NB4 (cell line): Measurements from ENCODE around the gene DOP1A.

Source experiments
- DNase-seq: peaks from one replicate; pipeline ENCODE4 v3.0.0; 2010; ENCODE audit warnings: low read depth
- H3K4me3 ChIP-seq: one replicate; pipeline ENCODE4 v1.5.1; 2011; ENCODE audit warnings: mild to moderate bottlenecking, low read depth, low read length, moderate library complexity
- MAX ChIP-seq: IDR thresholded peaks from 2 replicates; pipeline ENCODE4 v1.6.1; 2011; ENCODE audit warnings: low read depth, low read length
- MYC ChIP-seq: IDR thresholded peaks from 2 replicates; pipeline ENCODE4 v1.6.1; 2011; ENCODE audit warnings: low read depth, low read length
- POLR2A ChIP-seq: IDR thresholded peaks from 2 replicates; pipeline ENCODE4 v1.6.1; 2011; ENCODE audit warnings: mild to moderate bottlenecking; ENCODE audit not compliant: insufficient read length; ENCODE audit errors: extremely low read depth
- TF ChIP-seq, protein P1 (sequence below): IDR thresholded peaks from one replicate; pipeline ENCODE4 v1.5.1; 2012; ENCODE audit warnings: low read depth, low read length

The DOP1A gene

GRCh38 chr6:83192871-83193746, 125.6 kb downstream of the DOP1A start, which contains the start of the genes PGM3 and RWDD2A:
TSS of gene PGM3 (minus strand) at chr6:83193265. CDS start at chr6:83191012, 2,253 bp downstream.
TSS of gene RWDD2A (plus strand) at chr6:83193357. CDS start at chr6:83194452, 1,095 bp downstream.
- H3K4me3 ChIP-seq, result peak within 1 kb of the TSS; percentile 88
- peak; percentile 91 for DNase-seq
- TF ChIP-seq MYC (peak; percentile 59; the same call in 1 of the 2 replicates), MAX (peak; percentile 43; the same call in 1 of the 2 replicates), POLR2A (peak; percentile 84)
- TF ChIP-seq, protein P1, sequence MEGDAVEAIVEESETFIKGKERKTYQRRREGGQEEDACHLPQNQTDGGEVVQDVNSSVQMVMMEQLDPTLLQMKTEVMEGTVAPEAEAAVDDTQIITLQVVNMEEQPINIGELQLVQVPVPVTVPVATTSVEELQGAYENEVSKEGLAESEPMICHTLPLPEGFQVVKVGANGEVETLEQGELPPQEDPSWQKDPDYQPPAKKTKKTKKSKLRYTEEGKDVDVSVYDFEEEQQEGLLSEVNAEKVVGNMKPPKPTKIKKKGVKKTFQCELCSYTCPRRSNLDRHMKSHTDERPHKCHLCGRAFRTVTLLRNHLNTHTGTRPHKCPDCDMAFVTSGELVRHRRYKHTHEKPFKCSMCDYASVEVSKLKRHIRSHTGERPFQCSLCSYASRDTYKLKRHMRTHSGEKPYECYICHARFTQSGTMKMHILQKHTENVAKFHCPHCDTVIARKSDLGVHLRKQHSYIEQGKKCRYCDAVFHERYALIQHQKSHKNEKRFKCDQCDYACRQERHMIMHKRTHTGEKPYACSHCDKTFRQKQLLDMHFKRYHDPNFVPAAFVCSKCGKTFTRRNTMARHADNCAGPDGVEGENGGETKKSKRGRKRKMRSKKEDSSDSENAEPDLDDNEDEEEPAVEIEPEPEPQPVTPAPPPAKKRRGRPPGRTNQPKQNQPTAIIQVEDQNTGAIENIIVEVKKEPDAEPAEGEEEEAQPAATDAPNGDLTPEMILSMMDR, result no peak

DNA sequence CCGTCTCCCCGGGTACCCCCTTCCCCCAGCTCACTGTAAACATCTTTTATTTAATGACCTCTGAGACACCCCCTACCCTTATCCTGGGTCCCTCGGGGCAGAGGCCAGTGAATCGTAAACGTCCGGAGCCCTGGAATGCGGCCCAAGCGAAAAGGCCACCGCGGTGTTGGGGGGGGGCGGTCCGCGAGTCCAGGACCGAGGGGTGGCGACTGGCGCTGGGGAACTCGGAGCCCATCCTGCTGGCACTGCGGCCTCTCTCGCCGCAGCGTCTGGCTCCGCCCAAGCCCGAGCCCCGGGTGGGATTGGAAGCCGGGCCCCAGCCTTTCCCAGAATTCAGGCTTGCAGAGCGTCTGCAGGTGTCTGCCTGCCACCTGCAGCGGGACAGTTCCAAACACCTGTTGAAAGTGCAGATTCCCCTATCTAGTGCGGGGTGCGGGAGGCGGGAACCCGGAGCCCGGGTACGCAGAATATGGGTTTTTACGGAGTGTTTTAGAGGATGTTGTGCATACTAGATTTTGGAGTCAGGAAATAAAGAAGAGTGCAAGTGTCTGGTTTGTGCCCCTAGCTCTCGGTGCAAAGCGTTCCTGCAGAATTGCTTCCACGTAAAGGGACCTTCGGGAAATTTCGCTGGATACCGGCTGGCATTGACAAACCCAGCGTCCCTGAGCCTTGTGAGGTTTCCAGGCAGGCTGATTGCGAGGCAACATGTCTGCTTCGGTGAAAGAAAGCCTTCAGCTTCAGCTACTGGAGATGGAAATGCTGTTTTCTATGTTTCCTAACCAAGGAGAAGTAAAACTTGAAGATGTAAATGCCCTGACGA, 126.5 kb downstream of the DOP1A start:
- peak; percentile 22 for DNase-seq
- peak overlapping the region; percentile 88 for H3K4me3 ChIP-seq
- TF ChIP-seq MYC (no peak), POLR2A (no peak), MAX (no peak)
- TF ChIP-seq, protein P1, result no peak

DNA sequence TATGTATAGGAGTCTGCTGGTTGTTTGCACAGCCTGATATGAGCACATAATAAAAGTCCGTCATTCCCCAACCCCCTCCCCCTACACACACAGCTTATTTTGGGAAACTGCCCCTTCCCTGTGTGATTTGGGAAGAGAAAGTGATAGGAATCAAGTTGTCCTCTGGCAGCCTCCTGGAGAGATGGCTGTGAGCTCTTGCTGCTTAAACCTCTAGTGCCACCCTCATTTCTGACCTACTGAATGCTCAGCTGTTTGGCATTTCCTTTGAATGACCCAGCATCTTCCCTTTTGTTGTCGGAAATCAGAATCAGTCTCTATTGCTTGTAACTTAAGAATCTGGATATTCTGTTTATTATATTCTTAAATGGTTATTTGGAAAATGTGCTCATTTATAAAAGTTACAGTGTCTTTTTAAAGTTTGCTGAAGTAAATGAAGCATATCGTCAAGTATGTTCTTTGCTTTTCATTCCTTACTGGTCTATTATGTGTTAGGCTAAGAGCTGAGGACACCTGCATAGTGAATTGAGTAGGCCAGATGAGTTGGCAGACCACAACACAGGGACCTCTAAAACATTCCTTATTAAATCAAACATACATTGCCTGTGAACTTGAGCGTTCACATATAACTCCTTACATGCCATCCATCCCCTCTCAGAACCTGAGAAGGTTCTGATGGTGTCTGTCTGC, 131.2 kb downstream of the DOP1A start:
- TF ChIP-seq, protein P1, result no peak
- TF ChIP-seq MAX, result no peak
- no peak for TF ChIP-seq POLR2A
- no peak for TF ChIP-seq MYC
- DNase-seq, result no peak

GRCh38 chr6:83199173-83199862, 131.8 kb downstream of the DOP1A start:
- no peak overlapping the region for H3K4me3 ChIP-seq
- TF ChIP-seq MAX (no peak), MYC (no peak)
- TF ChIP-seq, protein P1, result no peak
- DNase-seq, result no peak

More for the DNA sequence above, 131.2 kb downstream of the DOP1A start:
- H3K4me3 ChIP-seq, result no peak overlapping the region

- TF ChIP-seq MAX, result no peak
- TF ChIP-seq, protein P1, result no peak
- TF ChIP-seq MYC, result no peak
- no peak for TF ChIP-seq POLR2A
- H3K4me3 ChIP-seq, result no peak overlapping the region
- no peak for DNase-seq
These were observed 132.4 kb downstream of the DOP1A start for GRCh38 chr6:83199863-83200225.
